Small intestine (tissue), 7 donors: Measurements from ENCODE around the gene FAAH. TPM values are rescaled to one million over a fixed set of nuclear protein-coding genes. Genes with fewer than 3 reads are reported as not detected.

Experiments
- DNase-seq, 2 donors: peaks; one replicate each; pipeline versions ENCODE4 v3.0.0 to v3.0.0-alpha.2; 2013
- FAIRE-seq: peaks from 2 replicates; lab custom pipeline; 2012; peaks lifted over from hg19 to GRCh38; lab: Jason Lieb, UNC
- H3K27ac ChIP-seq, 3 donors: one replicate each; pipeline ENCODE4 v1.5.1; 2013; ENCODE audit warnings: low read length in 2 of 3, mild to moderate bottlenecking in 2 of 3, control low read depth in 1 of 3, inconsistent platforms in 1 of 3, low read depth in 1 of 3, moderate library complexity in 1 of 3
- H3K27me3 ChIP-seq, 3 donors: one replicate each; pipeline ENCODE4 v1.6.1; 2013; ENCODE audit warnings: low read length in 3 of 3, inconsistent platforms in 1 of 3; ENCODE audit not compliant: control insufficient read depth in 3 of 3, insufficient read depth in 3 of 3
- H3K36me3 ChIP-seq, 3 donors: one replicate each; pipeline ENCODE4 v1.6.1; 2013; ENCODE audit warnings: low read length in 3 of 3, inconsistent platforms in 1 of 3, low read depth in 1 of 3, mild to moderate bottlenecking in 1 of 3, moderate library complexity in 1 of 3; ENCODE audit not compliant: control insufficient read depth in 3 of 3, insufficient read depth in 2 of 3
- H3K4me1 ChIP-seq, 3 donors: one replicate each; pipeline ENCODE4 v1.6.1; 2013; ENCODE audit warnings: low read length in 2 of 3, inconsistent platforms in 1 of 3, low read depth in 1 of 3, mild to moderate bottlenecking in 1 of 3, moderate library complexity in 1 of 3; ENCODE audit not compliant: control insufficient read depth in 3 of 3, insufficient read depth in 2 of 3
- H3K4me3 ChIP-seq, 3 donors: one replicate each; pipeline ENCODE4 v1.5.1; 2013; ENCODE audit warnings: low read length in 3 of 3, control low read depth in 1 of 3, inconsistent platforms in 1 of 3, low read depth in 1 of 3, mild to moderate bottlenecking in 1 of 3, moderate library complexity in 1 of 3
- H3K9me3 ChIP-seq, 2 donors: one replicate each; pipeline ENCODE4 v1.6.1; 2013; ENCODE audit warnings: low read depth in 1 of 2, low read length in 1 of 2; ENCODE audit not compliant: control insufficient read depth in 2 of 2, insufficient read depth in 1 of 2
- WGBS, 3 donors: extraction: QIAGEN DNeasy Blood & Tissue Kit; methylation state at CpG; one replicate each; pipeline ENCODE4 v1.1.7; 2013; 5-methylcytosine and 5-hydroxymethylcytosine counted together
- polyA plus RNA-seq, 4 donors: library from polyadenylated mRNA; stranded (reverse) in 3 of 4; unstranded in 1 of 4; fragments of 200-250 nt in 3 of 4; fragments of 120-200 nt in 1 of 4; gene quantifications; one replicate each; pipeline versions ENCODE4 v1.2.1 to v1.2.3, GENCODE V29; 2013
- donor health status: healthy with polysubstance abuse.
- donor health status: control.
- donor health status: control.
- donor health status: Bipolar disorder and iron deficiency.
- donor health status: healthy.

Gene FAAH
- polyA plus RNA-seq, 4 donors, result 28.7 to 138 (median 68.6) TPM

- peaks cover 13 to 64% (median 26%) of the 10 kb centered on the region in 3 donors for H3K27me3 ChIP-seq
- no peak for DNase-seq
- no peak overlapping the region for H3K4me3 ChIP-seq
- H3K36me3 ChIP-seq, result no peaks in the 10 kb centered on the region
- no peaks in the 10 kb centered on the region for H3K4me1 ChIP-seq
- H3K27ac ChIP-seq, result no peak overlapping the region
- H3K9me3 ChIP-seq, result no peaks in the 10 kb centered on the region
- FAIRE-seq, result no peak
- 62 to 64% (median 63%) methylated on average over 3 of the region's 3 CpGs for WGBS, 3 donors
These were observed 51.7 kb downstream of the FAAH start for GRCh38 chr1:46445773-46446256.

GRCh38 chr1:46446646-46447498 lies 52.8 kb downstream of the FAAH start:
- no peaks in the 10 kb centered on the region for H3K36me3 ChIP-seq
- FAIRE-seq, result no peak
- H3K4me1 ChIP-seq, result no peaks in the 10 kb centered on the region
- peak; percentile 81 to 90 for DNase-seq
- H3K4me3 ChIP-seq, result no peak overlapping the region
- peaks cover 13 to 71% (median 29%) of the 10 kb centered on the region in 3 donors for H3K27me3 ChIP-seq
- no peaks in the 10 kb centered on the region for H3K9me3 ChIP-seq
- WGBS, 3 donors, result 19 to 27% (median 26%) methylated on average over 15 of the region's 15 CpGs
- no peak overlapping the region for H3K27ac ChIP-seq

GRCh38 chr1:46447499-46448108 lies 53.5 kb downstream of the FAAH start:
- H3K4me3 ChIP-seq, result no peak overlapping the region
- no peaks in the 10 kb centered on the region for H3K4me1 ChIP-seq
- DNase-seq (no peak), FAIRE-seq (no peak)
- H3K27me3 ChIP-seq, result peaks cover 13 to 78% (median 31%) of the 10 kb centered on the region in 3 donors
- H3K36me3 ChIP-seq, result no peaks in the 10 kb centered on the region
- WGBS, 3 donors, result 26 to 37% (median 26%) methylated on average over 13 to 14 of the region's 14 CpGs
- no peaks in the 10 kb centered on the region for H3K9me3 ChIP-seq
- H3K27ac ChIP-seq, result no peak overlapping the region

- no peak overlapping the region for H3K27ac ChIP-seq
- H3K9me3 ChIP-seq, result no peaks in the 10 kb centered on the region
- peaks cover 13 to 85% (median 34%) of the 10 kb centered on the region in 3 donors for H3K27me3 ChIP-seq
- WGBS, 3 donors, result 3 to 5% (median 4%) methylated on average over 56 to 76 of the region's 76 CpGs
- peak overlapping the region in 1 of 3 donors; percentile 7 for H3K4me3 ChIP-seq
- H3K36me3 ChIP-seq, result no peaks in the 10 kb centered on the region
- no peaks in the 10 kb centered on the region for H3K4me1 ChIP-seq
- no peak for FAIRE-seq
- peak in 1 of 2 donors; percentile 31 for DNase-seq
These were observed 54.2 kb downstream of the FAAH start for GRCh38 chr1:46448109-46448911.

GRCh38 chr1:46449223-46450159 lies 55.4 kb downstream of the FAAH start:
- 62 to 76% (median 68%) methylated on average over 6 of the region's 6 CpGs for WGBS, 3 donors
- DNase-seq (no peak), FAIRE-seq (no peak)
- Histone ChIP-seq H3K36me3 (no peaks in the 10 kb centered on the region), H3K9me3 (no peaks in the 10 kb centered on the region), H3K27ac (no peak overlapping the region), H3K4me1 (no peaks in the 10 kb centered on the region), H3K4me3 (no peak overlapping the region), H3K27me3 (peaks cover 13 to 96% (median 34%) of the 10 kb centered on the region in 3 donors)

- DNase-seq (no peak), FAIRE-seq (no peak)
- Histone ChIP-seq H3K36me3 (no peaks in the 10 kb centered on the region), H3K4me1 (no peaks in the 10 kb centered on the region), H3K4me3 (no peak overlapping the region), H3K27ac (no peak overlapping the region), H3K27me3 (peaks cover 13 to 97% (median 35%) of the 10 kb centered on the region in 3 donors), H3K9me3 (no peaks in the 10 kb centered on the region)
- WGBS, 3 donors, result 29 to 72% (median 48%) methylated on average over 1 of the region's 1 CpG
These were observed 56.0 kb downstream of the FAAH start for GRCh38 chr1:46450160-46450517.

GRCh38 chr1:46451948-46452930 lies 58.1 kb downstream of the FAAH start:
- Histone ChIP-seq H3K4me3 (no peak overlapping the region), H3K27ac (no peak overlapping the region), H3K27me3 (peaks cover 13 to 84% (median 33%) of the 10 kb centered on the region in 3 donors), H3K4me1 (no peaks in the 10 kb centered on the region), H3K36me3 (no peaks in the 10 kb centered on the region), H3K9me3 (no peaks in the 10 kb centered on the region)
- DNase-seq, result no peak
- 70 to 77% (median 71%) methylated on average over 5 of the region's 5 CpGs for WGBS, 3 donors
- no peak for FAIRE-seq
